ENCODE data around the gene NALCN. TPM values are rescaled to one million over a fixed set of nuclear protein-coding genes. Genes with fewer than 3 reads are reported as not detected.

NALCN gene
- total and polyA plus RNA-seq, 5 donors = 5.2 to 17.0 (median 14.5) TPM

GRCh38 chr13:101393140-101393539, 23.2 kb downstream of the NALCN start:
- Histone ChIP-seq H3K9me3 (ENCODE audit: control insufficient read depth, low read length) (no peaks in the 10 kb centered on the region), H3K27me3 (ENCODE audit: control insufficient read depth, insufficient read depth) (no peaks in the 10 kb centered on the region), H3K27ac (ENCODE audit: low read length) (no peak overlapping the region), H3K4me3 (ENCODE audit: low read length) (no peak overlapping the region), H3K4me1 (ENCODE audit: control insufficient read depth, insufficient read depth, low read length) (no peaks in the 10 kb centered on the region)
- intact Hi-C loops (cut with DNase I) = no loop called here
- no peak for DNase-seq
- no peak for ATAC-seq
- WGBS = 76% methylated on average over 3 of the region's 3 CpGs

GRCh38 chr13:101390461-101390860, 25.8 kb downstream of the NALCN start:
- Histone ChIP-seq H3K4me1 (ENCODE audit: control insufficient read depth, insufficient read depth, low read length) (no peaks in the 10 kb centered on the region), H3K9me3 (ENCODE audit: control insufficient read depth, low read length) (no peaks in the 10 kb centered on the region), H3K27me3 (ENCODE audit: control insufficient read depth, insufficient read depth) (no peaks in the 10 kb centered on the region), H3K4me3 (ENCODE audit: low read length) (no peak overlapping the region), H3K27ac (ENCODE audit: low read length) (no peak overlapping the region)
- intact Hi-C loops (cut with DNase I) = no loop called here
- WGBS = 55% methylated on average over 5 of the region's 5 CpGs
- DNase-seq (no peak), ATAC-seq (no peak)

GRCh38 chr13:101384929-101385328, 31.4 kb downstream of the NALCN start:
- WGBS = 67% methylated on average over 3 of the region's 3 CpGs
- no peaks in the 10 kb centered on the region for H3K27me3 ChIP-seq (ENCODE audit: control insufficient read depth, insufficient read depth)
- intact Hi-C loops (cut with DNase I) = no loop called here
- ATAC-seq = no peak
- no peaks in the 10 kb centered on the region for H3K9me3 ChIP-seq (ENCODE audit: control insufficient read depth, low read length)
- no peak overlapping the region for H3K27ac ChIP-seq (ENCODE audit: low read length)
- DNase-seq = no peak
- H3K4me3 ChIP-seq (ENCODE audit: low read length) = no peak overlapping the region
- no peaks in the 10 kb centered on the region for H3K4me1 ChIP-seq (ENCODE audit: control insufficient read depth, insufficient read depth, low read length)

GRCh38 chr13:101383595-101383994, 32.7 kb downstream of the NALCN start:
- Histone ChIP-seq H3K4me1 (ENCODE audit: control insufficient read depth, insufficient read depth, low read length) (no peaks in the 10 kb centered on the region), H3K27me3 (ENCODE audit: control insufficient read depth, insufficient read depth) (no peaks in the 10 kb centered on the region), H3K9me3 (ENCODE audit: control insufficient read depth, low read length) (no peaks in the 10 kb centered on the region), H3K27ac (ENCODE audit: low read length) (no peak overlapping the region), H3K4me3 (ENCODE audit: low read length) (no peak overlapping the region)
- intact Hi-C loops (cut with DNase I) = no loop called here
- ATAC-seq = no peak
- DNase-seq = no peak
- WGBS = 76% methylated on average over 2 of the region's 2 CpGs

- ATAC-seq = no peak
- intact Hi-C loops (cut with DNase I) = no loop called here
- H3K4me1 ChIP-seq (ENCODE audit: control insufficient read depth, insufficient read depth, low read length) = no peaks in the 10 kb centered on the region
- no peak overlapping the region for H3K27ac ChIP-seq (ENCODE audit: low read length)
- no peak for DNase-seq
- H3K9me3 ChIP-seq (ENCODE audit: control insufficient read depth, low read length) = no peaks in the 10 kb centered on the region
- H3K4me3 ChIP-seq (ENCODE audit: low read length) = no peak overlapping the region
- no peaks in the 10 kb centered on the region for H3K27me3 ChIP-seq (ENCODE audit: control insufficient read depth, insufficient read depth)
- 81% methylated on average over 2 of the region's 2 CpGs for WGBS
These were observed 33.6 kb downstream of the NALCN start for GRCh38 chr13:101382701-101383100.

GRCh38 chr13:101382086-101382485, 34.2 kb downstream of the NALCN start:
- WGBS = 24% methylated on average over 2 of the region's 2 CpGs
- Histone ChIP-seq H3K4me1 (ENCODE audit: control insufficient read depth, insufficient read depth, low read length) (no peaks in the 10 kb centered on the region), H3K9me3 (ENCODE audit: control insufficient read depth, low read length) (no peaks in the 10 kb centered on the region), H3K27me3 (ENCODE audit: control insufficient read depth, insufficient read depth) (no peaks in the 10 kb centered on the region), H3K4me3 (ENCODE audit: low read length) (no peak overlapping the region), H3K27ac (ENCODE audit: low read length) (no peak overlapping the region)
- ATAC-seq = no peak
- intact Hi-C loops (cut with DNase I) = no loop called here
- DNase-seq = no peak

- H3K4me3 ChIP-seq (ENCODE audit: low read length) = no peak overlapping the region
- WGBS = 65% methylated on average over 3 of the region's 3 CpGs
- ATAC-seq (no peak), DNase-seq (no peak)
- H3K9me3 ChIP-seq (ENCODE audit: control insufficient read depth, low read length) = no peaks in the 10 kb centered on the region
- H3K4me1 ChIP-seq (ENCODE audit: control insufficient read depth, insufficient read depth, low read length) = no peaks in the 10 kb centered on the region
- H3K27ac ChIP-seq (ENCODE audit: low read length) = no peak overlapping the region
- intact Hi-C loops (cut with DNase I) = no loop called here
- H3K27me3 ChIP-seq (ENCODE audit: control insufficient read depth, insufficient read depth) = no peaks in the 10 kb centered on the region
These were observed 55.8 kb downstream of the NALCN start for GRCh38 chr13:101360525-101360924.

- no peak overlapping the region for H3K4me3 ChIP-seq (ENCODE audit: low read length)
- DNase-seq (peak in 1 of 3 donors; percentile 32), ATAC-seq (no peak)
- no peak overlapping the region for H3K27ac ChIP-seq (ENCODE audit: low read length)
- H3K4me1 ChIP-seq (ENCODE audit: control insufficient read depth, insufficient read depth, low read length) = no peaks in the 10 kb centered on the region
- intact Hi-C loops (cut with DNase I) = no loop called here
- 81% methylated on average over 5 of the region's 5 CpGs for WGBS
- H3K27me3 ChIP-seq (ENCODE audit: control insufficient read depth, insufficient read depth) = no peaks in the 10 kb centered on the region
- H3K9me3 ChIP-seq (ENCODE audit: control insufficient read depth, low read length) = no peaks in the 10 kb centered on the region
These were observed 61.4 kb downstream of the NALCN start for GRCh38 chr13:101354895-101355294.

- H3K27ac ChIP-seq (ENCODE audit: low read length) = no peak overlapping the region
- intact Hi-C loops (cut with DNase I) = no loop called here
- WGBS = 67% methylated on average over 5 of the region's 5 CpGs
These were observed 69.2 kb downstream of the NALCN start for GRCh38 chr13:101346942-101347728.

GRCh38 chr13:101346161-101346560, 70.1 kb downstream of the NALCN start:
- Histone ChIP-seq H3K4me1 (ENCODE audit: control insufficient read depth, insufficient read depth, low read length) (no peaks in the 10 kb centered on the region), H3K27me3 (ENCODE audit: control insufficient read depth, insufficient read depth) (no peaks in the 10 kb centered on the region), H3K27ac (ENCODE audit: low read length) (no peak overlapping the region), H3K4me3 (ENCODE audit: low read length) (no peak overlapping the region), H3K9me3 (ENCODE audit: control insufficient read depth, low read length) (no peaks in the 10 kb centered on the region)
- DNase-seq = no peak
- intact Hi-C loops (cut with DNase I) = no loop called here
- ATAC-seq = no peak
- 75% methylated on average over 4 of the region's 4 CpGs for WGBS

More at GRCh38 chr13:101346942-101347728, 69.2 kb downstream of the NALCN start:
- ATAC-seq = no peak
- no peak for DNase-seq
- Histone ChIP-seq H3K4me3 (ENCODE audit: low read length) (no peak overlapping the region), H3K4me1 (ENCODE audit: control insufficient read depth, insufficient read depth, low read length) (no peaks in the 10 kb centered on the region), H3K27me3 (ENCODE audit: control insufficient read depth, insufficient read depth) (no peaks in the 10 kb centered on the region), H3K9me3 (ENCODE audit: control insufficient read depth, low read length) (no peaks in the 10 kb centered on the region)

- Histone ChIP-seq H3K9me3 (ENCODE audit: control insufficient read depth, low read length) (no peaks in the 10 kb centered on the region), H3K4me1 (ENCODE audit: control insufficient read depth, insufficient read depth, low read length) (no peaks in the 10 kb centered on the region), H3K27ac (ENCODE audit: low read length) (no peak overlapping the region), H3K4me3 (ENCODE audit: low read length) (no peak overlapping the region), H3K27me3 (ENCODE audit: control insufficient read depth, insufficient read depth) (no peaks in the 10 kb centered on the region)
- 51% methylated on average over 5 of the region's 5 CpGs for WGBS
- intact Hi-C loops (cut with DNase I) = no loop called here
- ATAC-seq (no peak), DNase-seq (no peak)
These were observed 73.0 kb downstream of the NALCN start for GRCh38 chr13:101343128-101343787.
